Loucy (cell line): ENCODE results near the gene CORO2B.

Experiments used
- H2AFZ ChIP-seq: fragments of 200-600 bp; sonication (generic); 2 replicates; pipeline ENCODE4 v1.6.0; 2016; ENCODE audit warnings: antibody characterized with exemption, mild to moderate bottlenecking, low read length, moderate library complexity
- H3F3A ChIP-seq: fragments of 200-600 bp; 2 replicates; pipeline ENCODE4 v1.6.0; 2016; ENCODE audit warnings: antibody characterized with exemption, low read depth, mild to moderate bottlenecking
- H3K27me3 ChIP-seq: fragments of 200-600 bp; sonication (generic); 2 replicates; pipeline ENCODE4 v1.6.1; 2014; ENCODE audit warnings: low read length, mild to moderate bottlenecking; ENCODE audit not compliant: insufficient read depth, poor library complexity, severe bottlenecking
- H3K36me3 ChIP-seq: fragments of 200-600 bp; sonication (generic); 2 replicates; pipeline ENCODE4 v1.6.1; 2016; ENCODE audit warnings: low read length; ENCODE audit not compliant: insufficient read depth
- H3K4me1 ChIP-seq: fragments of 200-600 bp; sonication (generic); 2 replicates; pipeline ENCODE4 v1.5.1; 2014; ENCODE audit warnings: low read length, mild to moderate bottlenecking; ENCODE audit not compliant: insufficient read depth, poor library complexity, severe bottlenecking
- H3K4me2 ChIP-seq: fragments of 200-600 bp; sonication (generic); 2 replicates; pipeline ENCODE4 v1.6.0; 2014; ENCODE audit warnings: antibody characterized with exemption, low read length, low read depth, mild to moderate bottlenecking; ENCODE audit not compliant: poor library complexity, severe bottlenecking
- H3K4me3 ChIP-seq: fragments of 200-600 bp; sonication (generic); 2 replicates; pipeline ENCODE4 v1.5.1; 2014; ENCODE audit warnings: low read length, mild to moderate bottlenecking, mixed read lengths; ENCODE audit not compliant: poor library complexity, severe bottlenecking
- H3K79me2 ChIP-seq: fragments of 200-600 bp; sonication (generic); 2 replicates; pipeline ENCODE4 v1.6.1; 2014; ENCODE audit warnings: low read length; ENCODE audit not compliant: insufficient read depth
- H3K9ac ChIP-seq: fragments of 200-600 bp; sonication (generic); 2 replicates; pipeline ENCODE4 v1.6.0; 2014; ENCODE audit warnings: mild to moderate bottlenecking, low read depth, low read length, moderate library complexity; ENCODE audit not compliant: poor library complexity, severe bottlenecking
- H3K9me2 ChIP-seq: fragments of 200-600 bp; sonication (generic); replicated peaks from 2 replicates; pipeline ENCODE4 v1.6.1; 2016; ENCODE audit warnings: low read depth, low read length, mixed read lengths
- H3K9me3 ChIP-seq: fragments of 200-600 bp; sonication (generic); 2 replicates; pipeline ENCODE4 v1.6.1; 2014; ENCODE audit warnings: mild to moderate bottlenecking, antibody characterized with exemption, low read length, low read depth; ENCODE audit not compliant: insufficient read depth
- H4K20me1 ChIP-seq: fragments of 200-600 bp; sonication (generic); 2 replicates; pipeline ENCODE4 v1.6.0; 2014; ENCODE audit warnings: antibody characterized with exemption, low read length, mild to moderate bottlenecking; ENCODE audit not compliant: insufficient read depth, poor library complexity, severe bottlenecking
- EZH2phosphoT487 ChIP-seq: fragments of 200-600 bp; IDR thresholded peaks from 2 replicates; pipeline ENCODE4 v1.6.1; 2018; ENCODE audit warnings: antibody characterized with exemption, mild to moderate bottlenecking, moderate library complexity, borderline replicate concordance
- TF ChIP-seq, protein P1 (sequence below): fragments of 200-600 bp; sonication (generic); conservative IDR thresholded peaks from 2 replicates; pipeline ENCODE4 v1.5.1; 2014; ENCODE audit warnings: mild to moderate bottlenecking, antibody characterized with exemption, low read length

Gene CORO2B

DNA sequence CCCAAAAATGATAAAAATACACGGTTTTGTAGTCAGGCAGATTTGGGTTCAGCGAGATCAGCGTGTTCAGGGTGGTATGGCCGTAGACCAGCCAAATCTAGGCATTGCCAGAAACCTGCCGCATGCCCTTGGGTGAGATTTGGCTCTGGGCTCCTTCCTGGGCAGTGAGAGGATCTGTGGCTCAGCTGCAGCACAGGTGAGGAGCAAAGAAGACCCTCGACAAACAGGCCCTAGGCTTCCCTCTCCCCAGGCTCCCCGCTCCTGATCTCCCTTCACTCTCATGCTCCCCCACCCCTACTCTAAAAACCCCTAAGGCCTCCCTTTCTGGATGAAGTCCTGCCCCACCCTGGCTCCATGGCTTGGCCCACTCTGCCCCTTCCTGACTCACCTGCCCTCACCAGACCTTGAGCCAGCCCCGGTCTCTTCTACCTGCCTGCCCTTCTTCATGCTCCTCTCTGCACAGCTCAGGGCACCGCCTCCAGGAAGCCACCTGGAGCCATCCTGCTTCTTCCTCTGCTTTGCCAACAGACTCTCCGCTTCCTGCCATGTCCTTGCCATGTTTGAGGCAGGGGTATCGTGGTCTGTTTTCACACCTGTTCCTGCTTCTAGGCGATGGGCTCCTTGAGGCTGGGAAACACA is 88.1 kb downstream of the CORO2B start:
- no peak overlapping the region for H3K4me2 ChIP-seq
- no peaks in the 10 kb centered on the region for H3F3A ChIP-seq
- H3K9me3 ChIP-seq = no peaks in the 10 kb centered on the region
- H3K9me2 ChIP-seq = no peaks in the 10 kb centered on the region
- H3K27me3 ChIP-seq = no peaks in the 10 kb centered on the region
- H3K4me1 ChIP-seq = no peaks in the 10 kb centered on the region
- H3K9ac ChIP-seq = no peak overlapping the region
- no peak for TF ChIP-seq EZH2phosphoT487
- TF ChIP-seq, protein P1, sequence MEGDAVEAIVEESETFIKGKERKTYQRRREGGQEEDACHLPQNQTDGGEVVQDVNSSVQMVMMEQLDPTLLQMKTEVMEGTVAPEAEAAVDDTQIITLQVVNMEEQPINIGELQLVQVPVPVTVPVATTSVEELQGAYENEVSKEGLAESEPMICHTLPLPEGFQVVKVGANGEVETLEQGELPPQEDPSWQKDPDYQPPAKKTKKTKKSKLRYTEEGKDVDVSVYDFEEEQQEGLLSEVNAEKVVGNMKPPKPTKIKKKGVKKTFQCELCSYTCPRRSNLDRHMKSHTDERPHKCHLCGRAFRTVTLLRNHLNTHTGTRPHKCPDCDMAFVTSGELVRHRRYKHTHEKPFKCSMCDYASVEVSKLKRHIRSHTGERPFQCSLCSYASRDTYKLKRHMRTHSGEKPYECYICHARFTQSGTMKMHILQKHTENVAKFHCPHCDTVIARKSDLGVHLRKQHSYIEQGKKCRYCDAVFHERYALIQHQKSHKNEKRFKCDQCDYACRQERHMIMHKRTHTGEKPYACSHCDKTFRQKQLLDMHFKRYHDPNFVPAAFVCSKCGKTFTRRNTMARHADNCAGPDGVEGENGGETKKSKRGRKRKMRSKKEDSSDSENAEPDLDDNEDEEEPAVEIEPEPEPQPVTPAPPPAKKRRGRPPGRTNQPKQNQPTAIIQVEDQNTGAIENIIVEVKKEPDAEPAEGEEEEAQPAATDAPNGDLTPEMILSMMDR = no peak
- no peaks in the 10 kb centered on the region for H4K20me1 ChIP-seq
- no peaks in the 10 kb centered on the region for H3K36me3 ChIP-seq
- H3K79me2 ChIP-seq = no peaks in the 10 kb centered on the region
- H3K4me3 ChIP-seq = no peak overlapping the region
- no peak overlapping the region for H2AFZ ChIP-seq

DNA sequence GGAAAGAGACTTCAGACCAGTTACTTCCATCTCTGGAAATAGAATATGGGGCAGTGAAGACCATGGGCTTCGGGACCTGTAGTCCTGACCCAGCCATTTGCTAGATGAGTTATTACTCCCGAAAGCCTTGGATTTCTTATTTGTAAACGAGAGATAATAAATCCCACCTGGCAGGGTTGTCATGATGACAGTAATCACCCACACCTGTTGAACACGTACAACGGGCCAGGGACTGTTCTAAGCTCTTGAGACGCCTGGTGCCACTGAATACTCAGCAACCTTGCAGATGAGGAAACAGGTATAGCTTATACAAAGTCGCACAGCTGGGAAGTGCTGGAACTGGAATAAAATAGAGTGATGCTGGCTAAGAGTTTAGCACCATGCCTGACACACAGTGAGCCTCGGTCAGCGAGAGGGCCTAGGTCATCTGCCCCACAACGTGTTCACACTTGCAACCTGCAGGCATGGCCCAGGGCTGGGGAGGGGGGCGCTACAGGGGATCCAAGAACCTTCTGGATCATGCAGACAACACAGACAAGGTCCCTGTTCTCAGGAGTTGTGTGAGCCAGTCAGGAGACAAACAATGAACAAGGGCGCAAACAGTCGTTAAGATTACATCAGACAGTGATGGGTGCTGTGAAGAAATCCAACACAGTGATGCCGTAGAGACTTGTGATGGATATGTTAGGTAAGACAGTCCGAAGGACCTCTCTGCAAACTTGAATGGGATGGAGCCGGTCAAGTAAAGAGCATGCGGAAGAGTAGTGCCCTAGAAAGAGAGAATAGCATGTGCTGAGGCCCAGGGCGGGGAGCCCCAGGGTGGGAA is 89.2 kb downstream of the CORO2B start:
- Histone ChIP-seq H3K9ac (no peak overlapping the region), H3K4me1 (no peaks in the 10 kb centered on the region), H3K36me3 (no peaks in the 10 kb centered on the region), H3K9me2 (no peaks in the 10 kb centered on the region), H3K79me2 (no peaks in the 10 kb centered on the region), H3K27me3 (no peaks in the 10 kb centered on the region), H3K9me3 (no peaks in the 10 kb centered on the region), H3K4me3 (no peak overlapping the region), H2AFZ (no peak overlapping the region), H3F3A (no peaks in the 10 kb centered on the region), H4K20me1 (no peaks in the 10 kb centered on the region), H3K4me2 (no peak overlapping the region)
- no peak for TF ChIP-seq EZH2phosphoT487

DNA sequence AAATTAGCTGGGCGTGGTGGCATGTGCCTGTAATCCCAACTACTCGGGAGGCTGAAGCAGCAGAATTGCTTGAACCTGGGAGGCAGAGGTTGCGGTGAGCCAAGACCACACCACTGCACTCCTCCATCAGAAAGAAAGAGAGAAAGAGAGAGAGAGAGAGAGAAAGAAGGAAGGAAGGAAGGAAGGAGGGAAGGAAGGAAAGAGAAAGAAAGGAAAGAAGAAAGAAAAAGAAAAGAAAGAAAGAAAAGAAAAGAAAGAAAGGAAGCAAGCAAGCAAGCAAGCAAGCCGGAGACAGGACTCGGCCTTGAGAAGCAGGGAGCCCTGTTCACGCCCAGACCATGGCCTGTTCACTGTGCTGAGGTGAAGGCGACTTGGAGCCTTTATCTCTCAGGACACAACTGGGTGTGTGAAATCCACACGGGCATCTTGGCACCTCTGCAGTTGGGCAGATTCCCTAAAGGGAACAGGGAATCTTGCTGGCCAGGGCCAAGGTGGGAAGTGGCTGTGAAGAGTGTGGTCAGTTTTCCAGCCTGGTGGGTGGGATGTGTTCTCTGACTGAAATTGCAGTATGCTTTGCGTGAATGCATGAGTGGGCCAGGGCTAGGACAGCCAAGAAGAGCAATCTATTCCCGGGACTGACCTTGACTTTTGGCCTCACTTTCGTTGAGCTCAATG is 90.3 kb downstream of the CORO2B start:
- H3K27me3 ChIP-seq = no peaks in the 10 kb centered on the region
- no peaks in the 10 kb centered on the region for H3K79me2 ChIP-seq
- H3F3A ChIP-seq = no peaks in the 10 kb centered on the region
- no peak for TF ChIP-seq EZH2phosphoT487
- TF ChIP-seq, protein P1 = no peak
- peaks cover 2% of the 10 kb centered on the region for H3K4me1 ChIP-seq
- no peaks in the 10 kb centered on the region for H3K9me3 ChIP-seq
- no peak overlapping the region for H3K9ac ChIP-seq
- H2AFZ ChIP-seq = no peak overlapping the region
- H3K36me3 ChIP-seq = no peaks in the 10 kb centered on the region
- no peaks in the 10 kb centered on the region for H4K20me1 ChIP-seq
- H3K4me3 ChIP-seq = no peak overlapping the region
- no peak overlapping the region for H3K4me2 ChIP-seq
- no peaks in the 10 kb centered on the region for H3K9me2 ChIP-seq
